GM21723 (cell line): ENCODE results near the gene DIS3L2.

Experiments
- ATAC-seq: cut with Tn5 transposase; IDR thresholded peaks from one replicate; pipeline ENCODE4 v1.9.1; 2021; ENCODE audit warnings: mild to moderate bottlenecking, moderate library complexity; ENCODE audit not compliant: unreplicated experiment

Gene DIS3L2

GRCh38 chr2:231955758-231956472 is 5.6 kb upstream of the DIS3L2 start:
- ATAC-seq = no peak

- no peak for ATAC-seq
Measured at GRCh38 chr2:231957913-231958763, 3.4 kb upstream of the DIS3L2 start.

- ATAC-seq = no peak
Measured at GRCh38 chr2:231960810-231961348, 634 bp upstream of the DIS3L2 start.

GRCh38 chr2:231965102-231965501 is 3.6 kb downstream of the DIS3L2 start:
- no peak for ATAC-seq

- ATAC-seq = no peak
Measured at GRCh38 chr2:231966886-231967285, 5.4 kb downstream of the DIS3L2 start.

GRCh38 chr2:231968820-231969219 is 7.3 kb downstream of the DIS3L2 start:
- ATAC-seq = no peak

GRCh38 chr2:231970461-231970860 is 8.9 kb downstream of the DIS3L2 start:
- no peak for ATAC-seq

- no peak for ATAC-seq
Measured at GRCh38 chr2:231975001-231975400, 13.5 kb downstream of the DIS3L2 start.

- ATAC-seq = no peak
Measured at GRCh38 chr2:231977430-231977829, 15.9 kb downstream of the DIS3L2 start.

GRCh38 chr2:231984992-231985391 is 23.5 kb downstream of the DIS3L2 start:
- ATAC-seq = no peak

GRCh38 chr2:231985823-231986261 is 24.3 kb downstream of the DIS3L2 start:
- no peak for ATAC-seq

- ATAC-seq = no peak
Measured at GRCh38 chr2:231987124-231987727, 25.7 kb downstream of the DIS3L2 start.

- ATAC-seq = no peak
Measured at GRCh38 chr2:231988179-231988866, 26.8 kb downstream of the DIS3L2 start.

GRCh38 chr2:231991664-231992063 is 30.2 kb downstream of the DIS3L2 start:
- no peak for ATAC-seq

GRCh38 chr2:231992888-231993287 is 31.4 kb downstream of the DIS3L2 start:
- no peak for ATAC-seq

GRCh38 chr2:231996797-231997540 is 35.5 kb downstream of the DIS3L2 start:
- no peak for ATAC-seq

GRCh38 chr2:231998046-231998445 is 36.5 kb downstream of the DIS3L2 start:
- no peak for ATAC-seq

GRCh38 chr2:232000439-232000838 is 38.9 kb downstream of the DIS3L2 start:
- no peak for ATAC-seq

GRCh38 chr2:232001073-232001472 is 39.6 kb downstream of the DIS3L2 start:
- no peak for ATAC-seq

- ATAC-seq = no peak
Measured at GRCh38 chr2:232006253-232006652, 44.7 kb downstream of the DIS3L2 start.
